Measurements from ENCODE around the gene NTN5. TPM values are rescaled to one million over a fixed set of nuclear protein-coding genes. Genes with fewer than 3 reads are reported as not detected.

The NTN5 gene
- total and polyA plus RNA-seq, 2 donors from 2014 or later = 0.52 to 0.85 TPM

- Histone ChIP-seq H3K4me1 (ENCODE audit: control insufficient read depth in 2 of 3, insufficient read depth in 2 of 3, low read depth in 1 of 3, low read length in 3 of 3) (peaks cover 3 to 17% (median 10%) of the 10 kb centered on the region in 3 donors), H3K36me3 (ENCODE audit: control insufficient read depth in 2 of 3, insufficient read depth in 3 of 3, low read length in 3 of 3) (peaks cover 0 to 4% (median 0%) of the 10 kb centered on the region in 3 donors), H3K27ac (ENCODE audit: low read depth in 2 of 2, low read length in 2 of 2) (no peak overlapping the region), H3K4me3 (ENCODE audit: low read length in 3 of 3) (peak overlapping the region in 1 of 3 donors; percentile 78), H3K9me3 (ENCODE audit: control insufficient read depth in 2 of 3, insufficient read depth in 1 of 3, low read length in 3 of 3) (no peaks in the 10 kb centered on the region), H3K27me3 (ENCODE audit: control insufficient read depth, insufficient read depth, low read length) (no peaks in the 10 kb centered on the region), H3K9ac (ENCODE audit: low read length in 3 of 3) (no peak overlapping the region)
- FAIRE-seq = no peak
- no peak for TF ChIP-seq CTCF (IDR thresholded peaks at IDR 0.05; ENCODE audit: borderline replicate concordance, extremely low read depth, insufficient read depth)
- intact Hi-C loops (cut with DNase I) = no loop called here
- peak in 2 of 5 donors; percentile 71 to 75 for DNase-seq
Measured at GRCh38 chr19:48625891-48626327, 46.9 kb downstream of the NTN5 start.

- Histone ChIP-seq H3K9ac (ENCODE audit: low read length in 3 of 3) (peak overlapping the region; percentile 1 to 81 (median 41)), H3K27me3 (ENCODE audit: control insufficient read depth, insufficient read depth, low read length) (no peaks in the 10 kb centered on the region), H3K4me1 (ENCODE audit: control insufficient read depth in 2 of 3, insufficient read depth in 2 of 3, low read depth in 1 of 3, low read length in 3 of 3) (peaks cover 3 to 16% (median 9%) of the 10 kb centered on the region in 3 donors), H3K4me3 (ENCODE audit: low read length in 3 of 3) (peak overlapping the region; percentile 9 to 78 (median 67)), H3K36me3 (ENCODE audit: control insufficient read depth in 2 of 3, insufficient read depth in 3 of 3, low read length in 3 of 3) (peaks cover 0 to 4% (median 0%) of the 10 kb centered on the region in 3 donors), H3K27ac (ENCODE audit: low read depth in 2 of 2, low read length in 2 of 2) (peak overlapping the region; percentile 78 to 85), H3K9me3 (ENCODE audit: control insufficient read depth in 2 of 3, insufficient read depth in 1 of 3, low read length in 3 of 3) (no peaks in the 10 kb centered on the region)
- intact Hi-C loops (cut with DNase I) = no loop called here
- DNase-seq (peak in 4 of 5 donors; percentile 42 to 88 (median 69)), FAIRE-seq (no peak)
- no peak for TF ChIP-seq CTCF (IDR thresholded peaks at IDR 0.05; ENCODE audit: borderline replicate concordance, extremely low read depth, insufficient read depth)
Measured at GRCh38 chr19:48624791-48625723, 47.8 kb downstream of the NTN5 start.

GRCh38 chr19:48624067-48624594 is 48.7 kb downstream of the NTN5 start:
- no peaks in the 10 kb centered on the region for H3K27me3 ChIP-seq (ENCODE audit: control insufficient read depth, insufficient read depth, low read length)
- DNase-seq = peak; percentile 99 to 100 (median 99)
- intact Hi-C loops (cut with DNase I) = no loop called here
- peaks cover 0 to 4% (median 0%) of the 10 kb centered on the region in 3 donors for H3K36me3 ChIP-seq (ENCODE audit: control insufficient read depth in 2 of 3, insufficient read depth in 3 of 3, low read length in 3 of 3)
- H3K4me3 ChIP-seq (ENCODE audit: low read length in 3 of 3) = peak overlapping the region; percentile 55 to 78 (median 67)
- peak overlapping the region; percentile 54 to 82 (median 81) for H3K9ac ChIP-seq (ENCODE audit: low read length in 3 of 3)
- H3K27ac ChIP-seq (ENCODE audit: low read depth in 2 of 2, low read length in 2 of 2) = peak overlapping the region; percentile 78 to 89
- H3K4me1 ChIP-seq (ENCODE audit: control insufficient read depth in 2 of 3, insufficient read depth in 2 of 3, low read depth in 1 of 3, low read length in 3 of 3) = peaks cover 3 to 16% (median 7%) of the 10 kb centered on the region in 3 donors
- no peaks in the 10 kb centered on the region for H3K9me3 ChIP-seq (ENCODE audit: control insufficient read depth in 2 of 3, insufficient read depth in 1 of 3, low read length in 3 of 3)
- peak; percentile 39 for FAIRE-seq
- no peak for TF ChIP-seq CTCF (IDR thresholded peaks at IDR 0.05; ENCODE audit: borderline replicate concordance, extremely low read depth, insufficient read depth)

Data from kidney (tissue), 14 donors.